Stimulated activated CD4-positive, alpha-beta T cell treated with anti-CD3 and anti-CD28 coated beads, Interleukin-1b, Interleukin-23, amount 100 ng/mL, for 48 hours (primary cell): ENCODE measurements around the gene OCRL.

Experiments
- DNase-seq: peaks from one replicate; pipeline ENCODE4 v3.0.0-alpha.2; 2020

OCRL gene

GRCh38 chrX:129590596-129590995, 50.5 kb downstream of the OCRL start:
- DNase-seq, result no peak

DNA sequence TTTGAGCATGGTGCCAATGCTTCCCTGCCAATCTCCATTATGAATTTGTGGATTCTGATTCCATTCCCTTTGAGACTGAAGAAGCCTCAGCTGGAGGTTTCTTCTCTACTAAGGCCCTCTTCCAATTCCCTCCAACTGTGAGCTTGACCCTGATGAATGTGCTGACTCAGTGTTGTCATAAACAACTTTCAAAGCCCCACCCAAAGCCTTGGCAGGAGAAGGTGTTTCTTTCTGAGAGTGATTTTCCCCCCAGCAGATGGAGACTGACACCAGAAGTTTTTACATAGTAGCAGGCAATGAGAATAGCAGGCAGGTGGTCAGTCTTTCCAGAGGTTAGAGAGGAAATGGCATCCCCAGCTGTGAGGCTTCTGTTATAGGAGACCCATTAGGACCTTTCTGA, 53.1 kb downstream of the OCRL start:
- DNase-seq, result no peak

GRCh38 chrX:129594781-129595180, 54.7 kb downstream of the OCRL start:
- no peak for DNase-seq

DNA sequence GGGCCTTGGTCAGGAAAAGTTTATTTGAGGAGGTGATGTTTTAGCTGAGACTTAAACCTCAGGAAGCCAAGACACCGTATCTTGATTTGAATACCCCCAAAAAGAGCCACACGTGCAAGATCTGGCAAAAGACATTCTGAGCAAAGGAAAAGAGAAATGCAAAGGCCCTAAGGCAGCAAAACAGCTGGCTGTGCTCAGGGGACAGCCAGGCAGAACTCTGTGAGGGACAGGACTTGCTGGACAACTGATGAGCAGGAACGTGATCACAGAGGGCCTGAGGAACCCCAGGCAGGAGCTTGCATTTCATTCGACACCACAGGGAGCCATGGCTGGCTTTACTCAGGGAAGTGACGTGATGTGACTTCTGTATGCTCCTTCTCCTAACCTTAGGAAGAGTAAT, 56.0 kb downstream of the OCRL start:
- DNase-seq, result no peak

- DNase-seq, result no peak
These were observed 57.8 kb downstream of the OCRL start for GRCh38 chrX:129597905-129598304.

DNA sequence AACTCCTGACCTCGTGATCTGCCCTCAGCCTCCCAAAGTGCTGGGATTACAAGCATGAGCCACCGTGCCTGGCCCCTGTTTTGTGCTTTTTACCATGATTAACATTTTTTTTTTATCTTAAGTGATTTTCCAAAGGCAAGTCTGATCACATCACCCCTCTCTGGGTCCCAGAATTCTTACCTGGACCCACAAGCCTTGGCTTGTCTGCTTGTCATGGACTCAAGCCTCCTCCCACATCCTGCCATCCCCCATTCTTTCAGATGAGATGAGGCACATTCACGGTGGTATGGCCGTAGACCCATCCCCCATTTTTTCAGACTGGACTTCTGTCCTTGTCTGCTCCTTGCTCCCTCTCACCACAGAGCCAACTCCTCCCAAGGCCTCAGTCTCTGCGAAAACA, 59.4 kb downstream of the OCRL start:
- DNase-seq, result no peak

DNA sequence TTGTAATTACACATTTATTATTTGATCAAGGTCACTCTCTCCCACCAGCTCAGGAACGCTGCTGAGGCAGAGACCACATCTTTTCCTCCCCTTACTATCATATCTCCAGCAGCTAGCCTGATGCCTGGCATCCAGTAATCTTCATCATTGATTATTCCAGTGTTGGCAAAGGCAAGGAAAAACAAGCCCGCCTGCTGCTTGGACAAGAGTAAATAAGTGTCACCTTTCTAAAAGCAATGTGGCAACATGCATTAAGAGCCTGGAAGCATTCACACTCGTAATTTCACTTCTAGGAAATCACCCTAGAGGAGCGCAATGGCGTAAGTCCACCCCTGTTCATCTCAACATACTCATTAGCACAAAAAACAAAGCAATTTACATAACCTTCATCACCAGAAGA, 59.9 kb downstream of the OCRL start:
- DNase-seq, result no peak

GRCh38 chrX:129600981-129601424, 60.9 kb downstream of the OCRL start:
- no peak for DNase-seq

DNA sequence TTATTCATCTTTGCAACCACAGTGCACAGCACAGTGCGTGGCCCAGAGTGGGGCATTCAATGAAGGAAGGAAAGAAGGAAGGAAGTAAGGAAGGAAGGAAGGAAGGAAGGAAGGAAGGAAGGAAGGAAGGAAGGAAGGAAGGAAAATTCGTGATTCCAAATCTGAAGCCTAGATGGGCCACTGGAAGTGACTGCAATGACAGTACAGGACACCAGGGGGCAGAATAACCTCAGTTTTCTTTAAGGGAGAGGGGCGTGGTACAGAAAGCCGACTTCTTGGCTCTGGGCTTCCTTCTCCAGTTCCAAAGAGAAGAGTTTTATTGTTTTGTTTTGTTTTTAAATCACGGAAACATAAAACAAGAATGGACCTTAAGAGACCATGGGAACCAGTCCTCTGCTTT, 66.9 kb downstream of the OCRL start:
- DNase-seq, result peak; percentile 22

DNA sequence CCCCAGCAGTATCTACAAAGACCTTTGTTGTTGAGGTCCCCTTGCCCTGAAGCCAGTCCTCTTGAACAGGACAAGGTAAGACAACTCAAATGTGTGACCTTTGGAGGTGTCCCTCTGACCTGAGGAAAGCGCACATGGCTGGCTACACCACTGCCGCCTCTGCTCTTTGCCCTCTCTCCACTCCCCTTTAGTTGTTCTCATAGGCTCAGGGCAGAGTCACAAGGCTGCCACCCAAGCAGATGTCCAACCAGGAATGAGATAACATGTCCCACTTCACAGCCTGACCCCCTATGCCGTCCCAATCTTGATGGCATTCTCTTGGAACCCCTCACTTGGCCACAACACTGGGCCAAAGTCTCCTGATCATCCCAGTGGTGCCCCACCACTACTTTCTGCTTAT, 68.4 kb downstream of the OCRL start:
- DNase-seq, result no peak

GRCh38 chrX:129609395-129609794, 69.3 kb downstream of the OCRL start:
- DNase-seq, result no peak

GRCh38 chrX:129612396-129612795, 72.3 kb downstream of the OCRL start:
- no peak for DNase-seq

DNA sequence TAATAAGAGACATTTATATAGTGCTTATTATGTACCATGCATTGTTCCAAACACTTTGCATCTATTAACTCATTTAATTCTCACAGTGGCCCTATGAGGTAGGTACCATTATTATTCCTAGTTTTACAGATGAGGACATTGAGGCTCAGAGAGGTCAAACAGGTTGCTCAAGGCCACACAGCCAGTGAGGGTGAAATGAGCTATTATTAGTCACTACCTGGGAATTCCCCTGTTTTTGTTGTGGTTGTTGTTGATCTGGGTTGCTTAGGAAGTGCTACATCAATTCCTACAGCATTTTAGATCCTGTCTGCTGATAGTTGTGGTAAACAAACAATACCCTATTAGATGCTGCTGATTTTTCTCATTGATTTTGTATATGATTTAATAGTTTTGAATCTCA, 73.5 kb downstream of the OCRL start:
- no peak for DNase-seq

DNA sequence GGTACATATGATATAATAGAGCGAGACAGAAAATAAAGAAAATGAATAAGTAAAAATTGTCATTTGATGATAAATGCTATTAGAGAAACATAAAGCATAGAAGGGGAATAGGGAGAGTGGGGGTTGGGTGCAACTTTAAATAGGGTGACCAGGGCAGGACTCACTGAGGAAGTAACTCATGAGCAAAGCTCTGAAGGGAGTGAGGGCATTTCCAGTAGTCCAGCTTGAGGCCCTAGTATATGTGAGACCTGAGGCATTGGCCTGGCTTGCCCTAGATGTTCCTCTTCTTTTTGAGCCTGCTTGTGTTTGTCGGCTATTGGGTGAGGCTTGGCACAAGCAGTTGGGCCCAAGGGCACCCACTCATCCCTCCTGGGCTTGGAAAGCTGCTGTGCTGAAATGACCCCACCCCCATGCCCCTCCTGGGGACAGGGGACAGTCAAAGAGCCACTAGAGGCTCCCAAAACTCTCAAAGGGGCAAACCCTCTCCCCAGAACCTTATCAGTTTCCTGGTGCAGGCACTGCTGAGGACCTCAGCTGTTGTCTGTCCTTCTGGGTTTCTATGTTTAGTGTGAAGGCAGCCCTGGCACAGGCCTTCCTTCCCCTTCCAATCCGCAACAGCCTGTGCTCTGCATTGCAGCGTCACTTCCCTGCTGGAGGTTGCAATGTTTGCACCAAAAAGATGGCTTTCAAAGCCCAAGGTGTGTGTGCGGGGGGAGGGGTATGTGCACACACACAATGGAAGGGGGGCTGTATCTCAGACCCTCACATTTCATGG, 74.6 kb downstream of the OCRL start:
- DNase-seq, result no peak

- DNase-seq, result no peak
These were observed 77.4 kb downstream of the OCRL start for GRCh38 chrX:129617420-129617819.

DNA sequence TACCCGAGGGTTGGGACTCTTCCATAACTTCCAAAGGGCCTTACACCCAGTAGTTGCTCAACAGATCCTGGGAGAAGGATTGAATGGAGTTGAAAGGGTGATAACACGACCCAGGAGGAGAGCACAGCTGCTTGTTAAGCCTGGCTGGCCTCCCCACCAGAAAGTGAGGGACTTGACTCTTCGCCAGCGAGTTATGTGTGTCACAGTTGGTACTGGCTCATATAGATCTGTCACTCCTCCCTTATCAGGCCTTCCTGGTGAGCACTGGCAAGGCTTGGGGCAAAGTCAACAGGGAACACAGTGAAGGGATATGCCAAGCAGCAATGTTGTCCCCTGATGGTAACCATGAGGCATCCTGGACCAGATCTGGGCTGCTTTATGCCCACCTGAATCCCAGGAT, 78.9 kb downstream of the OCRL start:
- no peak for DNase-seq

DNA sequence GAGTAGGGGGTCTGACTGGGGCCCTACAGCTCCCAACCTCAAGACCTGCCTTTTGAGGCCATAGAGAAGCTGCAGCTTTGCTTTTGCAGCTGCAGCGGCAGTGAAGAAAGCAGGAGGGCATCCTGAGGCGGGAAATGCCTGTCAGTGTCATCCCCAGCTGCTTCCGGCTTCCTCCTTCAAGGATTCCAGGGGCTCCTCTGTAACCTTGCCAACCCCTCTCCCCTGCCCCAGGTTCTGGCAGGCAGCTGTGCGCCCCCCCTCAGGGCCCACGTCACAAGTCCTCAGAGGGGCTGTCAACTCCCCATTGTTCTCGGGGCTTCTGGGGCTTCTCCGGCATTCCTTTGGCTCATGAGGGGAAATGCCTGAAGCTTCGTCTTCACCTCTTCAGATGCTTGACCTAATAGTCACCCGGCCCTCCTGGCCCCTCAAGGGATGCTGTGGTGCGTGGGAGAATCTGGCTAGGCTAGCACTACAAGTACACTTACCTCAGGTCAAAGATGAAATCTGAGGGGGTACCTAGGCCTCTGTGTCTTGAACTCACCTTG, 82.8 kb downstream of the OCRL start:
- no peak for DNase-seq

- no peak for DNase-seq
These were observed 86.0 kb downstream of the OCRL start for GRCh38 chrX:129626026-129626425.

DNA sequence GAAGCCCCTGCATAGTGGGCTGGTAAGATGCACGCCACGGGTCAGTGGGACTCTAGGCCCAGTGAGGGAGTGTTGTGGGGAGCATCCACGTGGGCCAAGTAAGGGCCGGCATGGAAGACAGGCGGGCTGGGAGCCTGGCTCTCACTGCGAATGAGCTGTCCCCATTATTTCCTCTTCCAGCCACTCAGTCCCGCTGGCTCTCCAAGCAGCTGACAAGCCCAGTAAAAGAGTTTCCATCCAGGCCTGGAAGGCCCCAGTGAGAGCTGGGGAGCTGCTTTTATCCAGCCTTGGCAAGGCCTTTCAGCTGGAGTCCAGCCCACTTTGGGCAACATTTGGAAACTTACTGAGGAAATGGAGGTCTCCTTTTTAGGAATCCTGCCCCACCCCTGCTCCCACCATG, 89.8 kb downstream of the OCRL start:
- DNase-seq, result no peak

- no peak for DNase-seq
These were observed 91.8 kb downstream of the OCRL start for GRCh38 chrX:129631849-129632248.

DNA sequence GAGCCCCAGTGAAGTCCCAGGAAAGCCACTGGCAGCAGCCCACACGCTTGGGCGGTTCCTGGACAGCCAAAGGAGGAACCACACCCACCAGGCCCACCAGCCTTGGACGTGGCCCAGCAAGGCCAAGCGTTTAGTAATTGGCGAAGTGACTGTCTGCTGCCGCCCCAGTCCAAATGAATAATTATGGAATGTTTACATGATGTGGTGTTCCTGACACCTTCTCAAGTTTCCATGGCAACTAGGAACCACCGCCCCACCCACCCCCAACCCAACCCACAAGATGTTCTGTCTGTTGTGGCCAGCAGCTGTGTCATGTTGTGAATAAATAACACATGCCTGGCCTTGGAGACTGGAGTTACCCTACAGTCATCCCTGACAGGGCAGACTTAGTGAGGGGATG, 92.4 kb downstream of the OCRL start:
- DNase-seq, result no peak

DNA sequence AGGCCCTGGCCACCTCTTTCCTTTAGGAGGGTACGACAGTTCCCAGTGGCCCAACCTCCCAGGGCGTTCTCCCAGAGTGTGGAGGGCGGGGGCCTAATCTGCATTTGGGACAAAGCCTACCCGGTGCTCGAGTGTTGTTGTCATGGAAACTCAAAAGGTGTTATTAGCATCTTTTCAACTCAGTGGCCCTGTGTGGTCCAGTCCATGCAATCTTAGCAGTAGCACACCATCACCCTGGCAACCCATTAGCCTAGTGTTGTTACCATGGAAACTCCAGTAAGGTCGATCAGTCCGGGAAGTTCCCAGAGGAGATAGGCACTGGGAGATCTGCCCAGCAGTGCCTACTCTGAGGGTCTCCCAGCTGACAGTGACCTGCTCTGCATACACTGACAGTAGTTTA, 94.5 kb downstream of the OCRL start:
- no peak for DNase-seq

DNA sequence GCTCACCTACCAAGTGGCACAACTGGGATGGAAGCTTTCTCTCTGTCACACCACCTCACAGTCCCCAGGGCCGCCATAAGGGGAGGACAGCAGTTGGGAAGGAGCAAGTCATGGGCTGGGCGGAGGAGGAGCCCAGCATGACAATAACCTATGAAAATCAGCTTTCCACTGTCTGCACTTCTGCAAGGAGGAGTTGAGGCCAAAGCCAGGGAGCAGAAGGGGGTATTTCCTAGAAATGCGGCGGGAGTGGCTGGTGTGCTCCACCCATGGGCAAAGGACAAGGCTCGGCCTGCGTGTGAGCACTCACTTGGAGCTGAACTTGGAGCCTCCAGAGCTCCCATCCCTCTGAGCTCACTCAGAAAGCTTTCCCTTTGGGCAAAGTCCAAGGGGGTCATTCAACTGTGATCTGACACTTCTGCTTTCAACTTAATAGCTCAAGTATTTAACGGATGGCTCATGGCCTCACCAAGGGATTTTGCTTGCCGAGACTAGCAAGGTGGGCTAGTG, 96.2 kb downstream of the OCRL start:
- DNase-seq, result no peak

DNA sequence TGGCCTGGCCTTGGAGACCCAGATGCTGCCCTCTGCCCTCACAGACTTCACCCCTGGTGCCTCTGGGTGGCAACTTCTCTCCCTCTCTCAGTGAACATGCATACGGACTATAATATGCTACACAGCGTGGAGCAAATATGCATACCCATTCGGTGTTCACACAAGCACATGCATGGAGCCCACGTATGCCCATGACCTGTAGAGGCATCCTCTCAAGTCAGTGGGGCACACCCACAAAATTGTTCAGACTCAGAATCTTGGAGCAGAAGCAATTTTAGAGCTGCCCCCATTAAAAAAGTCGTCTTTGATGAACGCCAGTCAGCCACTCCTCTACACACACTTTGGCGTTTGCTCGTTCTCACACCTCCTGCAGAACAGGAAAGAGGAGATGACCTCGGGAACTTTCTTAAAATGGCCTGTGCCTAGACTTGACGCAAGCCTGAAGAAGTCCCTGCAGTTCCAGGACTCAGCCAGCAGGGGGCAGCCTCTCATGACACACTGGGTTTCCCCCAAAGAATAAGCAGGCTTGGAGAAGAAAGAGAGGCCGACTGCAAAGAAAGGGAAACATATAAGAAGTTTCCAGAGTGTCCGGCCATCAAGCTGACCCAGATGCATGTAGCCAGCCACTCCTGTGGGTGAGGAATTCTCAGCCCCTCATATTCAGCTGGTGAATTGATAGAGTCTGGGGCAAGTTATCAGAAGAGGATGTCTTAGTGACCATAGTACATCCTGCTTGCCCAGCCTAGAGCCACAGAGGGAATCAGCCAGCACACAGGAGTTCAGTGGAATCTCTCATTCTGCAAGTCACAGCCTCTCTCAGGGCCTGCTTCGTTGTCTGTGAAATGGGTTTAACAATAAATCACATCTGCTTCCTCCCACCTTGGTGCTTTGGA, 97.4 kb downstream of the OCRL start:
- DNase-seq, result peak; percentile 65
